ENCODE results near the gene P2RX6.
A peak's percentile ranks its signal among the peaks of the same experiment; 100 is the strongest.

Gene P2RX6

GRCh38 chr22:21015466-21016006 is 571 bp downstream of the P2RX6 start:
- no peak for DNase-seq

- no peak for DNase-seq
These were observed 1.9 kb downstream of the P2RX6 start for GRCh38 chr22:21016644-21017420.

- no peak for DNase-seq
These were observed 3.3 kb downstream of the P2RX6 start for GRCh38 chr22:21018314-21018713.

GRCh38 chr22:21020802-21021429 is 6.0 kb downstream of the P2RX6 start:
- DNase-seq, result peak in 1 of 2 experiments; percentile 7

- no peak for DNase-seq
These were observed 7.5 kb downstream of the P2RX6 start for GRCh38 chr22:21022507-21022906.

GRCh38 chr22:21022955-21023614 is 8.1 kb downstream of the P2RX6 start:
- no peak for DNase-seq

GRCh38 chr22:21025266-21025665 is 10.3 kb downstream of the P2RX6 start:
- DNase-seq, result no peak

GRCh38 chr22:21025763-21026755 is 11.1 kb downstream of the P2RX6 start:
- no peak for DNase-seq

GRCh38 chr22:21026783-21027692 is 12.1 kb downstream of the P2RX6 start:
- peak in 1 of 2 experiments; percentile 18 for DNase-seq

GRCh38 chr22:21028277-21029251 is 13.6 kb downstream of the P2RX6 start:
- DNase-seq, result no peak

GRCh38 chr22:21029486-21030025 is 14.6 kb downstream of the P2RX6 start:
- DNase-seq, result no peak

- no peak for DNase-seq
These were observed 15.1 kb downstream of the P2RX6 start for GRCh38 chr22:21030032-21030431.

- no peak for DNase-seq
These were observed 15.9 kb downstream of the P2RX6 start for GRCh38 chr22:21030621-21031544.

- no peak for DNase-seq
These were observed 16.6 kb downstream of the P2RX6 start for GRCh38 chr22:21031545-21032036.

GRCh38 chr22:21032037-21032867 is 17.3 kb downstream of the P2RX6 start, which contains the start of gene SLC7A4:
SLC7A4 (minus strand) TSS chr22:21032561; CDS start chr22:21031812, 749 bp downstream.
- no peak for DNase-seq

GRCh38 chr22:21032868-21033688 is 18.1 kb downstream of the P2RX6 start:
- DNase-seq, result no peak

Data from SHP77 (cell line).